KOPT-K1 (cell line): ENCODE measurements around the gene SHFL.

Experiments
- H3K27ac ChIP-seq: fragments of 200-600 bp; sonication (generic); 2 replicates; pipeline ENCODE4 v1.5.1; 2016; ENCODE audit warnings: antibody characterized with exemption, mild to moderate bottlenecking, low read depth, low read length; ENCODE audit not compliant: poor library complexity, severe bottlenecking
- H3K36me3 ChIP-seq: fragments of 200-600 bp; sonication (generic); 2 replicates; pipeline ENCODE4 v1.5.1; 2017; ENCODE audit warnings: antibody characterized with exemption, mild to moderate bottlenecking, low read length, moderate library complexity; ENCODE audit not compliant: insufficient read depth
- H3K9me3 ChIP-seq: fragments of 200-600 bp; sonication (generic); 2 replicates; pipeline ENCODE4 v1.5.1; 2017; ENCODE audit warnings: antibody characterized with exemption, low read length, mild to moderate bottlenecking; ENCODE audit not compliant: insufficient read depth, poor library complexity, severe bottlenecking

Gene SHFL

DNA sequence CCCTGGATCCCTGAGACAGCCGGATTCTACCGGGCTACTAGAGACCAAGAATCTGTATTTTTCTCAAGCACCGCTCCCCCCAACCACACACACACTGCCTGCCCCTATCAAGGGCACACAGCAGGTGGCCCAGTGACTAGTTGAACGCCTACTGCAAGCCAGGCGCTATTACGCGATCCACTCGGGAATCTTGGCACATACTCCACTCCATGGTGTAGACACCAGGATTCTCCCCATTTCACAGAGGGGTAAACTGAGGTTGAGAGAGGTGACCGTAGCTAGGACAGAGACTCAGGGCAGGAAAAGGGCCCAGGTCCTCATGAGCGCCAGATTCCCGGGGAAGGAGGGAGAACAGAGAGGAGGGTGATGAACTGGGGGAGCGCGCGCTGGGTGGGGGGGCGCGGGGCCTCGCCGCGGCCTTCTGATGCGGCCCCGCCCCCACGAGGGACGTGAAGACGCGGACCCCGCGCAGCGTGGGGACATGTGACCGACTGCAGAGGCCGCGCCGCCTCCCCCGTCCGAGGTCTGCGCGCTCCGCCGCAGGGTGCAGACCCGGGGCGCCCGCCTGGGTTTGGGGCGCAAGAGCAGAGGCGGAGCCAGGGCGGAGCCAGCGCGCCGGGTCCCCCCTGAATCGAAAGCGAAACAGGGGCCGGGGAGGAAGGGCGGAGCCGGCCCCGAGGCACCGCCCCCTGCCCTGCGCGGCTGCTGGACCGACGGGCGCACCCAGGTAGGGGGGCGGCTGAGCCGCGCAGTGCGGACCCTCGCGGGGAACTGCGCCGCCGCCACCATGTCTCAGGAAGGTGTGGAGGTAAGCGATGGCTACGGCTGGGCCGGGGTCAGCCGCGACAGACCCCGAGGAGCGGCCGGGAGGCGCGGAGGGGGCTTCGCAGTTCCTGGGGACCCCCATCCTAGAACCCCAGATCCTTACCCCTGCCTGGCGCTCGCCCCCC is at the start of gene SHFL:
TSS of gene SHFL (plus strand) at position 677 of the 950 bp plus-strand sequence. CDS start at position 788, 111 bp downstream.
- Histone ChIP-seq H3K36me3 (peaks cover 16% of the 10 kb centered on the region; the same call in 1 of the 2 replicates), H3K27ac (peak within 1 kb of the TSS; percentile 76), H3K9me3 (no peaks in the 10 kb centered on the region)

DNA sequence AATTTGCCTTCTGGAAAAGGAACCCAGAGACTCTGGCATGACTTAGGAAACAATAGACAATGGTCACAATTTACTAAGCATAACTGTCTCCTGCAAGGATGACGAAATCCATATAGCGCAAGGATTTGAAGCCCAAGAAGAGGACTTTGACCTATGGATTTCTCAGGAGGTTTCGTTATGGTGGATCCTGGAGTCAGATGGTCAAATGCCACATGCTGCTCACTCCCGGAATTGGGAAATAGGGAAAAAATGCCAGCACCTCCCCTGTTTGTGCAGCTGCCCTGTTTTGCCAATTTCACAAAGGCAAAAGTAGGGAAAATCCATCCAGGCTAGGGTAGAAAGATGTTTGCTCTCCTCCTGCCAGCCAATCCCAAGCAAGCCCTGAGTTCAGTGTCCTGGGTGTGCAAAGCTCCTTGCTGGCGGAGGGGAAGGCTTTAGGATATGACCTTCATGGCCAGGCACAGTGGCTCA is 49.5 kb upstream of the SHFL start:
- Histone ChIP-seq H3K27ac (no peak overlapping the region), H3K9me3 (no peaks in the 10 kb centered on the region), H3K36me3 (no peaks in the 10 kb centered on the region)

DNA sequence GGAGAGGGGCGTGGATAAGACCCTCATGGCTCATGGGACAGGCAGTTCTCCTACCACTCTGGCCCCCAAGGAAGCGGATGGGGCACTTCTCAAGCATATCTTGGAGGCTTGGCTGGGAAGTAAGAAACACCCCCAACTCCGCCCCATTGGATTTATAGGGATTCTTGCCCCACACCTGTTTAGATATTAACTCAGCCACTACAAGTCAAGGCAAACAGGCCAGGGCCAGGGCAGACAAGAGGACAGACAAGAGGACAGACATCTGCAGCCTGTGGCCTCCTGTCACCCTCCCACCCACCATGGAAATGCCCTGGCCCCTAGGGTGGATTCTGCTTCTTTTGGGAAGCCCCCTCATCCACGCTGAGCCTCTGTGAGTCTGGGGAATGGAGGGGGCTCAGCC is 48.8 kb upstream of the SHFL start:
- Histone ChIP-seq H3K9me3 (no peaks in the 10 kb centered on the region), H3K27ac (no peak overlapping the region), H3K36me3 (no peaks in the 10 kb centered on the region)

DNA sequence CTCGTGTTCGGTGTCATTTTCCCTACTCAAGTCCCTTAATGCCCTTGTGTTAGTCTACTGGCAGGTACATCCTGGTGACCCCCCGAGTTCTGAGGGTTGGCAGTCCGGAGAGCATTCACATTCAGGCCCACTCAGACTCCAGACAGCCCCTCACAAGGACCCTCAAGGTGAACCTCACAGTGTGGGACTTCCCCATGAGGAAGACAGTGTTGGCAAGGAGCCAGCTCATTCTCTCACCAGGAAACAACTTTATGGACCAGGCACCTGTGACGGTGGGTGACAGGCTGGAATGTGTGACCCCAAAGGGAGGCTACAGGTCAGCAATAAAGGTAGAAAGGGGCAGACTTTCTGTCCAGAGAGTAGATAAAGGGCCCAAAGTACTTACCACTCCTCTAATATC is 48.3 kb upstream of the SHFL start:
- no peak overlapping the region for H3K27ac ChIP-seq
- no peaks in the 10 kb centered on the region for H3K36me3 ChIP-seq
- H3K9me3 ChIP-seq = no peaks in the 10 kb centered on the region

DNA sequence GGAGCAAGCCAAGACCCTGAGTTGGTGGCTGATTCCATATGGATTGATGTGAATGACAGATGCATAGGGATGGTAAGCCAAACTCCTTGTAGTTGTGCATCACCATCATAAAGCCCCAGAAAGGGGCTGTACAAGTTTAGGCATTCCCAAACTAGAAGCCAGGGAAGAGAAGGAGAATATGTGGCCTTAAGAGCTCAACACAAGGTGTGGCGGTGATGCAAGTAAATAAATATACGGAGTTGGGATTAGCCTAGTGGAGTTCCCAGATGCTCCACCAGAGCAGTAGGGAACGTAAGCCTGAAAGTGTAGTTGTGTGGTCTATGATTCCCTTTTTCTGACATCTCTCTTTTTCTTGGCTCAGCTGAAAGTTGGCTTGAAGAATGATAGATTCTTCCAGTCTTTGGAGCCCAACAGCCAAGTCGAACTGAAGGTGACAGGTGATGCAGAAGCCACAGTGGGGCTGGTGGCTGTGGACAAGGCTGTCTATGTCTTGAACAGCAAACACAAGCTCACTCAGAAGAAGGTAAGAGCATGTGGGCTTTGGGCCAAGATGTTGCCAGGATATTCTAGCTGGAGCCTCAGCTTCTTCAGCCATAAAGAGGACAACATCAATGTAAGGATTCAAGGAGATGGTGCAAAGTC is 42.7 kb upstream of the SHFL start:
- H3K27ac ChIP-seq = no peak overlapping the region
- no peaks in the 10 kb centered on the region for H3K36me3 ChIP-seq
- H3K9me3 ChIP-seq = no peaks in the 10 kb centered on the region

DNA sequence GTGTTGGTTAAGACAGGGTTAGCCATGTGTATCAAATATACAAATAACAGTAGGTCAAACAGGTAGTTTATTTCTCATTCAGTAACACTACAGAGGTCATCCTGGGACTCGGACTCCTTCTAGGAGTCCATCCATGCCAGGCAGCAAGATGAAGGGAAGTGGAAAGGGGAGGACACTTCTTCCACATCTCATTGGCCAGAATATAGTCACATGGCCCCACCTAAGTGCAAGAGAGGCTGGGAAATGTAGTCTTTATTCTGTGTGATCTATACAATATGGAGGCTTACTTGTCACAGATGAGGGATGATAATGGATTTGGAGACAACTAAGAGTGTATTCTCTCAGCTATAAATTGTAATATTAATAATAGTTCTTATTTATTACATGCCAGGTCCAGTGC is 41.7 kb upstream of the SHFL start:
- H3K27ac ChIP-seq = no peak overlapping the region

DNA sequence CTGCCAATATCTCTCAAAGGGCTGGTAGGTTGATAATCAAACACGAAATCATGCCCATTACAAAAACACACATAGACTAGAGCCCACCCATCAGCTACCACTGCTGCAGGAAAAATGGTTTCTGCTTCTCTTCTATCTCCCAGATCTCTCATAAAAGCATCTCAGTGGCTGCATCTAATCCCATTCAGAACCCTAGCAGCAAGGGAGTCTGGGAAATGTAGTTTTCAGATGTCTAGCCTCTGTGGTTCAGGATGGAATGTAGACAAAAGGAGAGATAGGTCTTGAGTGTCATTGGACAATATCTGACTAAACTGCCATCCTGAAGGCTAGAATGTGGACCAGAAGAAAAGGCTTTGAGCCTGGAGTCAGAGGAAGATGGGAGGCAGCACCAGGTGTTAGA is 40.7 kb upstream of the SHFL start:
- Histone ChIP-seq H3K27ac (no peak overlapping the region), H3K36me3 (no peaks in the 10 kb centered on the region), H3K9me3 (no peaks in the 10 kb centered on the region)

More for the DNA sequence above, 41.7 kb upstream of the SHFL start:
- H3K9me3 ChIP-seq = no peaks in the 10 kb centered on the region
- no peaks in the 10 kb centered on the region for H3K36me3 ChIP-seq

DNA sequence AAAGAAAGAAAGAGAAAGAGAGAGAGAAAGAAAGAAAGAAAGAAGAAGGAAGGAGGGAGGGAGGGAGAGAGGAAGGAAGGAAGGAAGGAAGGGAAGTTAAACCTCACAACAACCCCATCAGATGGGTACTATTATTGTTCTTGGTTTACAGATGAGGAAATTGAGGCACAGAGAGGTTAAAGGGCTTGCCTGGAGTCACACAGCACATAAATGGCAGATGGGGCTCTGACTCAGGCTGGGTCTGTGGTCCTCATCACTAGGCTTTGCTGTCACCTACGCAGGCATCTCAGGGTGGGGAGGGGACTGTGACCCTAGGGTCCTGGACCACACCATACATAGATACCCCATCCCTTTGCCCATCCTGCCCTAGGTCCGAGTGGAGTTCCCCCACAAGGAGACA is 36.5 kb upstream of the SHFL start:
- Histone ChIP-seq H3K9me3 (no peaks in the 10 kb centered on the region), H3K27ac (no peak overlapping the region)

DNA sequence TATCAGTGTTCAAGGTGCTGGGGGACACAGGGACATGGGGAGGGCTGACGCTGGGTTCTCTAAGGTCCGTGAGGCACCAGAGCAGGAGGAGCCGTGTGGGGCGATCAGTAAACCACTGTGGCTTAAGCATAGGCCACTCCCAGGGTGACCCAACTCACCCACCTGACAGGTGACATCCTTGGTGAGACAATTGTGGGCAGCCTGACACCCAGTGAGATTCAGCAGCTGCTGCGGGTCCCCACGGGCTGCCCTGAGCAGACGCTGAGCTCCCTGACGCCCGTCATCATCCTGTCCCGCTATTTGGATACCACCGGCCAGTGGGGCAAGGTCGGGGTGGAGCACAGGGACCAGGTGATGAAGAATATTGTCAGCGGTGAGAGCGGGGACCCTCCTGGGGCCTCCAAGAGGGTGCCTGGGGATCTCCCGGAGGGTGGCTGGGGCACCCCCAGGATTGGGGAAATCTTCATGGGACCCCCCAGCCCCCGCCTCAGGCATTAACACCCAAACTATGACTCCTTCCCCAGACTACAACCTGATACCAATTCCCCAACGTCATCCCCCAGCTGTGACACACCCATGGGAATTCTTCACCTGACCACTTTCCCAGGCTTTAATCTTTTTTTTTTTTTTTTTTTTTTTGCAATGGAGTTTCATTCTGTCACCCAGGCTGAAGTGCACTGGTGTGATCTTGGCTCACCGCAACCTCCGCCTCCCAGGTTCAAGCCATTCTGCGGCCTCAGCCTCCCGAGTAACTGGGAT is 33.3 kb upstream of the SHFL start:
- H3K9me3 ChIP-seq = no peaks in the 10 kb centered on the region
- H3K36me3 ChIP-seq = no peaks in the 10 kb centered on the region
- no peak overlapping the region for H3K27ac ChIP-seq

More for the DNA sequence above, 36.5 kb upstream of the SHFL start:
- no peaks in the 10 kb centered on the region for H3K36me3 ChIP-seq

DNA sequence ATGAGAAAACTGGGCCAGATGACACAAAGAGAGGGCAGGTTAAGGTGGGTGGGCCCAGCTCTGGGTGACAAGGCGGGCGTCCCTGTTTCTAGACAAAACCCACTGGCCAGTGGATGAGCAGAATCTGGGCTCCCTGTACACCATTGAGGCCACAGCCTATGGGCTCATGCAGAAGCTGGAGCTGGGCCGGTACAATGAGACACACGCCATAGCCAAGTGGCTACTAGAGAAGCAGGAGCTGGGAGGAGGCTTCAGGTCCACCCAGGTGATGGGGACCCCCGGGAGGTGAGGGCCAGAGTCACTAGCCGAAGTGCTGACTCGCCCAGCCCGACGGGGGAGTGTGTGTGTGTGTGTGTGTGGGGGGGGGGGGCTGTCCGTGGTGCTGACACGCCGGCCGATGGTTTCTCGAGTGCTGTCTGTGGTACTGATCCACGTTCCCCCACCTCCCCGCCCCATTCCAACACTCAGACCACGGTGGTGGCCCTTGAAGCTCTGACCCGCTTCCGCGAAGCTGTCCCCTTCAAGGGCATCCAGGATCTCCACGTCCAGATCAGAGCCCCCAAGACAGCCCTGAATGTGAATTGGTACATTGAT is 24.3 kb upstream of the SHFL start:
- no peaks in the 10 kb centered on the region for H3K9me3 ChIP-seq

DNA sequence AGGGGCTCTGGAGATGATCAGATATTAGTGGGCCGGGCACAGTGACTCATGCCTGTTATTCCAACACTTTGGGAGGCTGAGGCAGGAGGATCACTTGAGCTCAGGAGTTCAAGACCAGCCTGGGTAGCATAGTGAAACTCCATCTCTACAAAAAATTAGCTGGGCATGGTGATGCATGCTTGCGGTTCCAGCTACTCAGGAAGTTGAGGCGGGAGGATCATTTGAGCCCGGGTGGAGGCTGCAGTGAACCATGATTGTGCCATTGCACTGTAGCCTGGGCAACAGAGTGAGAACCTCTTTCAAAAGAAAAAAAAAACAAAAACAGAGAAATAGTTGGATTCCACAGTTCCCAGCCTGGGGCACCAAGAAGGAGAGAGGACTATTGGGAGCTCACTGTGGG is 17.9 kb upstream of the SHFL start:
- H3K27ac ChIP-seq = no peak overlapping the region
- H3K36me3 ChIP-seq = no peaks in the 10 kb centered on the region
- H3K9me3 ChIP-seq = peaks cover 1% of the 10 kb centered on the region

More for the DNA sequence above, 24.3 kb upstream of the SHFL start:
- no peaks in the 10 kb centered on the region for H3K36me3 ChIP-seq
- H3K27ac ChIP-seq = no peak overlapping the region

DNA sequence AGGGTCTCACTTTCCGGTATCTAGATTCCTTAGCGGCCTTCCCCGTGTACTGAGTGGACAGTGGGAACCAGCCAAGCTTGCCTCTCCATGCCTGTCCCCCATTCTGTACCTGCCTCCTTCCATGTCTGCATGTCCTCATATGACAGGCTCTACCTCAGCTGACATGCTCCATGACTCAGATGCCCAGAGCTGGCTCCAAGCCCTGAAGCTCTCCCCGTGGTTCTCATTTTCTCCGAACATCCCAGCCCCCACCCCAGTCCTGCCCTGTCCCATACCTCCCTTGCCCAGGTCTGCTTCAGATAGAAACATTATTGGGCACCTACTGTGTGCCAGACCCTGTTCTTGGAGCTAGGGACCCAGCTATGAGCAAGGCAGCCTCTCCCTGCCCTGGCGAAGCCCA is 17.1 kb upstream of the SHFL start:
- H3K9me3 ChIP-seq = peaks cover 10% of the 10 kb centered on the region
- H3K36me3 ChIP-seq = no peaks in the 10 kb centered on the region
- H3K27ac ChIP-seq = no peak overlapping the region

DNA sequence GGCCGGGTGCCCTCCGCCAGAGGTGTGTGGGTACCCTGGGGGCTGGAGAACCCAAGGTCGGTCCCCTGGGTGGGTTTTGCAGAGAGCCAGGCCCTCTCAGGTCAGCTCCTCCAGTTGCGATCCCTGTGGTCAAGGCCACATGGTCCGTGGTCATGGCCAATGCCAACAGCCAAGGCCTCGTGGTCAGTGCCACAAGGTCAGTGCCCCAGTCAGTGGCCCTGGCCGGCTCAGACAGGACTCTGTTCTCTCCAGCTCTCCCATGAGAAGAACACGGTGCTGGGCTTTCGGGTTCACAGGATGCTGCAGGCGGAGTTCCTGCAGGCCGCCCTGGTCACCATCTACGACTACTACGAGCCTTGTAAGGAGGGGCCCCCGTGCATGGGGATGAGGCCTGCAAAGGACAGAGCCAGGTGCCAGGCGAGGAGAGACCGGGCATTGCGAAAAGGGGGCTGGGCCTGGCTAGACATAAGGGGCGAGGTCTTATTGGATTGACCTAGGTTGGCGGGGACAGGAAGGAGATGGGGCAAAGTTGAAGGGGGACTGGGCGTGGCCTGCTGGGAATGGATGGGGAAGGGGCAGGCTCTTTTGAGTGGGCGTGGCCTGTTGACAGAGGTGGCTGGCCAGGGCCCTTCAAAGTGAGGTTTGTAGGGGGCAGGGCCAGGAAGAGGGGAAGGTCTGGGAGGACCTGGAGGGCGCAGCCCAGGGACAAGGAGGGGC is 15.2 kb upstream of the SHFL start:
- H3K36me3 ChIP-seq = no peaks in the 10 kb centered on the region
- H3K9me3 ChIP-seq = peaks cover 13% of the 10 kb centered on the region
- H3K27ac ChIP-seq = no peak overlapping the region

DNA sequence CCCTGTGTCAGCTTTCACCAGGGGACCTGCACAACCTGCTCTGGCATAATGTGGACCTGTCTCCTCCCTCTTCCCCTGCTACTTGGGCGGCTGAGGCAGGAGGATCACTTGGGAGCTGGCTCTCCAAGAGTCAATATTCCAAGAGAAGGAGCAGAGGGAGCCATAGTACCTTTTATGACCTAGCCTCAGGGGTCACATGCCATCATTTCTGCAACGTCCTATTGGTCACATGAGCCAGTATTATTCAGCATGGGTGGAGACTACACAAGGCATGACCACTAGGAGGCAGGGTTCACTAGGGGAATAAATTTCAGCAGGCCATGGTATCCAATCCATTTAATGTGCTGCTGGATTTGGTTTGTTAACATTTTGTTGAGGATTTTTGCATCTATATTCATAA is 12.0 kb upstream of the SHFL start:
- Histone ChIP-seq H3K9me3 (peaks cover 13% of the 10 kb centered on the region), H3K27ac (no peak overlapping the region), H3K36me3 (no peaks in the 10 kb centered on the region)
